22Rv1 (cell line): ENCODE results near the gene UBE3A.

Source experiments
- H3K27ac ChIP-seq: fragments of 450-650 bp; 2 replicates; pipeline ENCODE4 v1.5.1; 2017
- ZFX ChIP-seq: fragments of 450-650 bp; IDR thresholded peaks from 2 replicates; pipeline ENCODE4 v1.6.1; 2017; ENCODE audit warnings: antibody characterized with exemption, borderline replicate concordance
- TF ChIP-seq, protein P1 (sequence below): fragments of 450-650 bp; IDR thresholded peaks from 2 replicates; pipeline ENCODE4 v1.5.1; 2017; ENCODE audit warnings: mild to moderate bottlenecking

The UBE3A gene

DNA sequence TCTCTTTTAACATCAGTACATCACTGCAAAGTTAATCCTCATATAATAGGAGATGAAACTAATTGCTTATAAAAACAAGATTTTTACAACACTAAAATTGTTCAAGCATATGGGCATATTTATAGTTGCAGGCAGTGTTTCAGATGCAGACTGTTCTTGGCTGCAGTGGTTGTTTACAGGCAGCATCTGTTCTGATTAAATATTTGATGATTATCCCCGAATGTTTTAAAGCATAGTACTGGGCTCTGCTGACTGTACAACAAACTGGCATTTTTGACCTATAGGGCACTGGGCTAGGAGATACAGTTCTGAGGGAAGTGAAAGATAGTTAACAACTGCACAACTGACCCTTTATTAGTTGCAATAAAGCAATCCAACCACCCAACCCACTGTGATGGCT, 113.6 kb downstream of the UBE3A start:
- H3K27ac ChIP-seq = no peak overlapping the region
- TF ChIP-seq, protein P1, sequence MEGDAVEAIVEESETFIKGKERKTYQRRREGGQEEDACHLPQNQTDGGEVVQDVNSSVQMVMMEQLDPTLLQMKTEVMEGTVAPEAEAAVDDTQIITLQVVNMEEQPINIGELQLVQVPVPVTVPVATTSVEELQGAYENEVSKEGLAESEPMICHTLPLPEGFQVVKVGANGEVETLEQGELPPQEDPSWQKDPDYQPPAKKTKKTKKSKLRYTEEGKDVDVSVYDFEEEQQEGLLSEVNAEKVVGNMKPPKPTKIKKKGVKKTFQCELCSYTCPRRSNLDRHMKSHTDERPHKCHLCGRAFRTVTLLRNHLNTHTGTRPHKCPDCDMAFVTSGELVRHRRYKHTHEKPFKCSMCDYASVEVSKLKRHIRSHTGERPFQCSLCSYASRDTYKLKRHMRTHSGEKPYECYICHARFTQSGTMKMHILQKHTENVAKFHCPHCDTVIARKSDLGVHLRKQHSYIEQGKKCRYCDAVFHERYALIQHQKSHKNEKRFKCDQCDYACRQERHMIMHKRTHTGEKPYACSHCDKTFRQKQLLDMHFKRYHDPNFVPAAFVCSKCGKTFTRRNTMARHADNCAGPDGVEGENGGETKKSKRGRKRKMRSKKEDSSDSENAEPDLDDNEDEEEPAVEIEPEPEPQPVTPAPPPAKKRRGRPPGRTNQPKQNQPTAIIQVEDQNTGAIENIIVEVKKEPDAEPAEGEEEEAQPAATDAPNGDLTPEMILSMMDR = no peak
- TF ChIP-seq ZFX = no peak

DNA sequence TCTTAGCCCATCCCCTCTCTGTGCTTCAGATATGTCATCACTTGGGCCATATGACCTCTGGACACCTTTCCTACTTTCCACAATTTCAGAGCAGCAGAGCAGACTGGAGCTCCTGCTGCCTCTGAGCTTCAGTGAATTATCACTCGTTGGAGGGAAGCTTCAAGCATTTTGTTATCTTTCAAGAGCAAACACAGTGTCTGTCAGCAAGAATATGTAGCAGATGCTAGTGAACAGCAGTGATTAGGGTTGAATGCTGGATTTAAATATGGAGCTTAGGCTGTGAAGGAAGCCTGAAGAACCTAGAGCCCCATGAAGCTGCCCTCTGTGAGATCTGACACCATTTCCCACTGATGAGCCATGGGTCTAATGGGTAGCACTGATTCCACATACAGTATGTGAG, 115.4 kb downstream of the UBE3A start:
- no peak for TF ChIP-seq ZFX
- TF ChIP-seq, protein P1 = no peak
- H3K27ac ChIP-seq = no peak overlapping the region

DNA sequence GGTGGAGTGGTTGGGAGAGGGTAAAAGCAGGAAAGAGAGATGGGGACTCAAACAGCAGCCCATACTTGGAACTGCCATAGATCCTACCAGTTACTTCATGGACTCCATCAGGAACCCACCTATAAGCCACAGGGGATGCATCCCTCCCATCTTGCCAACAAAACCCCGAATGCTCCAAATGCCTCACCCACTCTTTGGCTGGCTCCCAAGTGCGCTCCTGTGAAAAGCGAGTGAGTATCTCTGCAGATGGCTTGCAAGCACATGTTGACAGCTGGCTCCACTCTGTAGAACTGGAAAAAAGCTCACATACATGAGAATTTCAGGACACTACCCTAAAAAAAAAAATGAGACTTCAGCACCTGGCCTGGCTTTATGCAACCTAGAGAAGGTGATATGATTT, 151.0 kb downstream of the UBE3A start:
- TF ChIP-seq, protein P1 = no peak
- no peak for TF ChIP-seq ZFX
- H3K27ac ChIP-seq = no peak overlapping the region
